Natural killer cell (primary cell): ENCODE measurements around the gene LELP1. TPM values are rescaled to one million over a fixed set of nuclear protein-coding genes. Genes with fewer than 3 reads are reported as not detected.
A peak's percentile ranks its signal among the peaks of the same experiment; 100 is the strongest.

Experiments
- ATAC-seq, 3 donors: fragments of 150-1000 bp in 2 of 3; fragments of 200-7000 bp in 1 of 3; cut with Tn5 transposase; 1 replicate in 1 of 3; 2 replicates in 2 of 3; pipeline ENCODE4 v1.10.0; 2021; ENCODE audit warnings: mild to moderate bottlenecking in 2 of 3, moderate library complexity in 2 of 3
- DNase-seq, 2 donors: peaks; one replicate each; pipeline versions ENCODE4 v3.0.0 to v3.0.0-alpha.2; 2013 to 2021; ENCODE audit warnings: mixed read lengths in 1 of 2
- H3K27ac ChIP-seq: one replicate; pipeline ENCODE4 v1.5.1; 2013; ENCODE audit warnings: mild to moderate bottlenecking, low read length
- H3K27me3 ChIP-seq: one replicate; pipeline ENCODE4 v1.6.1; 2013; ENCODE audit warnings: low read length; ENCODE audit not compliant: control insufficient read depth, insufficient read depth
- H3K36me3 ChIP-seq: one replicate; pipeline ENCODE4 v1.6.1; 2013; ENCODE audit warnings: low read length; ENCODE audit not compliant: control insufficient read depth, insufficient read depth
- H3K4me1 ChIP-seq: one replicate; pipeline ENCODE4 v1.6.1; 2013; ENCODE audit warnings: low read length; ENCODE audit not compliant: control insufficient read depth, insufficient read depth
- H3K4me3 ChIP-seq: one replicate; pipeline ENCODE4 v1.5.1; 2013; ENCODE audit warnings: low read length
- H3K9me3 ChIP-seq: one replicate; pipeline ENCODE4 v1.6.1; 2013; ENCODE audit warnings: low read length; ENCODE audit not compliant: control insufficient read depth, insufficient read depth
- H3K27ac Mint-ChIP-seq, 2 donors: one replicate each; pipeline ENCODE4 v1.8.0; 2022; ENCODE audit warnings: mild to moderate bottlenecking in 2 of 2, mixed read lengths in 2 of 2, moderate library complexity in 1 of 2
- H3K27me3 Mint-ChIP-seq, 2 donors: one replicate each; pipeline ENCODE4 v1.8.0; 2022; ENCODE audit warnings: low read depth in 2 of 2, mixed read lengths in 2 of 2
- H3K36me3 Mint-ChIP-seq: one replicate; pipeline ENCODE4 v1.8.0; 2022; ENCODE audit warnings: mixed read lengths
- H3K4me1 Mint-ChIP-seq, 2 donors: one replicate each; pipeline ENCODE4 v1.8.0; 2022; ENCODE audit warnings: mixed read lengths in 2 of 2
- H3K4me3 Mint-ChIP-seq: one replicate; pipeline ENCODE4 v1.8.0; 2022; ENCODE audit warnings: mild to moderate bottlenecking, moderate library complexity, mixed read lengths
- H3K9me3 Mint-ChIP-seq, 2 donors: one replicate each; pipeline ENCODE4 v1.8.0; 2022; ENCODE audit warnings: mixed read lengths in 2 of 2
- CTCF ChIP-seq: fragments of 200-600 bp; IDR thresholded peaks from one replicate; pipeline ENCODE4 v1.8.0; 2022; ENCODE audit warnings: antibody characterized with exemption
- WGBS: methylation state at CpG from one replicate; pipeline ENCODE4 v1.1.7; 2013; ENCODE audit warnings: missing lambda C conversion rate; ENCODE audit not compliant: insufficient coverage; 5-methylcytosine and 5-hydroxymethylcytosine counted together
- intact Hi-C: fragments of 100-400 bp; cut with micrococcal nuclease; formaldehyde crosslinking; loops from one replicate; pipeline ENCODE4 v1.14.2; 2022
- total RNA-seq, 4 donors: library from RNA; stranded (reverse); fragments of 120-200 nt in 1 of 4; gene quantifications; one replicate each; pipeline versions ENCODE4 v1.2.3 to v1.2.4, GENCODE V29; 2013 to 2022

LELP1 gene
- total RNA-seq, 3 donors from 2014 or later (not counting 1 experiment from before 2014, with no cell fraction given): not detected

- TF ChIP-seq CTCF: no peak
- Histone ChIP-seq H3K9me3 (no peaks in the 10 kb centered on the region), H3K4me3 (no peak overlapping the region), H3K27ac (no peak overlapping the region), H3K4me1 (no peaks in the 10 kb centered on the region), H3K36me3 (no peaks in the 10 kb centered on the region), H3K27me3 (no peaks in the 10 kb centered on the region)
- Mint-ChIP-seq H3K27me3 (peaks cover 8 to 10% of the 10 kb centered on the region in 2 donors), H3K36me3 (no peaks in the 10 kb centered on the region), H3K9me3 (peaks cover 0 to 3% of the 10 kb centered on the region in 2 donors), H3K27ac (no peak overlapping the region), H3K4me3 (no peak overlapping the region), H3K4me1 (no peaks in the 10 kb centered on the region)
- DNase-seq (no peak), ATAC-seq (no peak)
- intact Hi-C loops: no loop called here
- WGBS: 98% methylated on average over 2 of the region's 2 CpGs
Measured at GRCh38 chr1:153238527-153238926, 35.3 kb downstream of the LELP1 start.

- no peak for DNase-seq
- no peak for ATAC-seq
- no CpG with 5 or more reads among the region's 1 CpG for WGBS
Measured at GRCh38 chr1:153242160-153242559, 38.9 kb downstream of the LELP1 start.

GRCh38 chr1:153245466-153245865 is 42.2 kb downstream of the LELP1 start:
- Histone ChIP-seq H3K36me3 (no peaks in the 10 kb centered on the region), H3K4me1 (no peaks in the 10 kb centered on the region), H3K27me3 (peaks cover 7% of the 10 kb centered on the region), H3K27ac (no peak overlapping the region), H3K9me3 (no peaks in the 10 kb centered on the region), H3K4me3 (no peak overlapping the region)
- no peak for ATAC-seq
- no peaks in the 10 kb centered on the region for H3K36me3 Mint-ChIP-seq
- H3K9me3 Mint-ChIP-seq: peaks cover 10 to 11% of the 10 kb centered on the region in 2 donors
- H3K4me1 Mint-ChIP-seq: peaks cover 0 to 11% of the 10 kb centered on the region in 2 donors
- peak overlapping the region in 1 of 2 donors; percentile 27 for H3K27ac Mint-ChIP-seq
- intact Hi-C loops: no loop called here
- TF ChIP-seq CTCF: no peak
- DNase-seq: no peak
- no peak overlapping the region for H3K4me3 Mint-ChIP-seq
- WGBS: 74% methylated on average over 4 of the region's 4 CpGs
- H3K27me3 Mint-ChIP-seq: peaks cover 14 to 15% of the 10 kb centered on the region in 2 donors

More at GRCh38 chr1:153242160-153242559, 38.9 kb downstream of the LELP1 start:
- Mint-ChIP-seq H3K9me3 (peaks cover 10 to 11% of the 10 kb centered on the region in 2 donors), H3K4me1 (peaks cover 0 to 11% of the 10 kb centered on the region in 2 donors), H3K27me3 (peaks cover 8 to 10% of the 10 kb centered on the region in 2 donors), H3K36me3 (no peaks in the 10 kb centered on the region), H3K27ac (no peak overlapping the region), H3K4me3 (no peak overlapping the region)
- Histone ChIP-seq H3K36me3 (no peaks in the 10 kb centered on the region), H3K4me3 (no peak overlapping the region), H3K9me3 (no peaks in the 10 kb centered on the region), H3K27me3 (peaks cover 3% of the 10 kb centered on the region), H3K27ac (no peak overlapping the region), H3K4me1 (no peaks in the 10 kb centered on the region)
- no peak for TF ChIP-seq CTCF
- intact Hi-C loops: no loop called here

- Mint-ChIP-seq H3K27ac (no peak overlapping the region), H3K4me3 (no peak overlapping the region), H3K27me3 (peaks cover 18 to 19% of the 10 kb centered on the region in 2 donors), H3K9me3 (peaks cover 10 to 11% of the 10 kb centered on the region in 2 donors), H3K36me3 (no peaks in the 10 kb centered on the region), H3K4me1 (peaks cover 0 to 11% of the 10 kb centered on the region in 2 donors)
- no peak for DNase-seq
- H3K36me3 ChIP-seq: no peaks in the 10 kb centered on the region
- intact Hi-C loops: no loop called here
- no peak for ATAC-seq
- no peak for TF ChIP-seq CTCF
- no peak overlapping the region for H3K27ac ChIP-seq
- WGBS: 83% methylated on average over 1 of the region's 1 CpG
- no peak overlapping the region for H3K4me3 ChIP-seq
- peaks cover 7% of the 10 kb centered on the region for H3K27me3 ChIP-seq
- H3K4me1 ChIP-seq: no peaks in the 10 kb centered on the region
- H3K9me3 ChIP-seq: no peaks in the 10 kb centered on the region
Measured at GRCh38 chr1:153246018-153246417, 42.8 kb downstream of the LELP1 start.
